Subcutaneous adipose tissue (tissue), 4 donors: ENCODE measurements around the gene ZCCHC8. TPM values are rescaled to one million over a fixed set of nuclear protein-coding genes. Genes with fewer than 3 reads are reported as not detected.

Source experiments
- CTCF ChIP-seq: fragments of 450-650 bp; IDR thresholded peaks from one replicate; pipeline ENCODE4 v1.5.1; 2016; ENCODE audit warnings: low read depth, mild to moderate bottlenecking, control low read depth, antibody characterized with exemption, moderate library complexity
- small RNA-seq: library from RNA; depleted of rRNA; stranded (forward); fragments of <200 nt; gene quantifications from one replicate; pipeline ENCODE3, GENCODE V24; 2016
- total RNA-seq, 4 donors: library from RNA; depleted of rRNA; stranded (reverse); fragments of >200 nt; gene quantifications; one replicate each; pipeline ENCODE4 v1.1.0, GENCODE V29; 2016

The ZCCHC8 gene
- total RNA-seq, 4 donors from 2014 or later = 24.4 to 33.4 (median 28.9) TPM

- no peak for TF ChIP-seq CTCF
Observed at GRCh38 chr12:122435186-122435585, 65.5 kb downstream of the ZCCHC8 start.

GRCh38 chr12:122427403-122427802 lies 73.3 kb downstream of the ZCCHC8 start:
- no peak for TF ChIP-seq CTCF

GRCh38 chr12:122423258-122424165 lies 77.2 kb downstream of the ZCCHC8 start:
- TF ChIP-seq CTCF = no peak

- TF ChIP-seq CTCF = no peak
Observed at GRCh38 chr12:122422730-122423257, 77.9 kb downstream of the ZCCHC8 start.

GRCh38 chr12:122421821-122422729 lies 78.7 kb downstream of the ZCCHC8 start, which contains the start of gene CLIP1:
TSS of gene CLIP1 (minus strand) at chr12:122422669. CDS start at chr12:122380452, 42,217 bp downstream.
- TF ChIP-seq CTCF = no peak

Small RNA genes lying within 50 kb of the gene (small RNA-seq; reads per million reads assigned to genes)
- gene RF00411 = not detected

Other genes starting within 250 kb of the ZCCHC8 start
- 10 to 100 TPM; 13.0 to 18.6 (median 15.4) TPM for gene VPS33A, start 234.4 kb downstream of the ZCCHC8 start, total RNA-seq
- gene CLIP1, start 78.3 kb downstream of the ZCCHC8 start, total RNA-seq = 100 to 1,000 TPM in 3 of 4 donors, 10 to 100 TPM in 1; 86.7 to 103 (median 103) TPM
- gene RSRC2, start 26.0 kb upstream of the ZCCHC8 start, total RNA-seq = 100 to 1,000 TPM in 2 of 4 donors, 10 to 100 TPM in 2; 63.4 to 103 (median 98.6) TPM
- 10 to 100 TPM; 13.2 to 18.3 (median 15.0) TPM for gene KNTC1, start 26.3 kb upstream of the ZCCHC8 start, total RNA-seq
- gene HCAR2, start 202.4 kb upstream of the ZCCHC8 start, total RNA-seq = 10 to 100 TPM in 2 of 4 donors, 1 to 10 TPM in 2; 7.7 to 15.8 (median 10.9) TPM
- 1 to 10 TPM; 1.9 to 3.1 (median 2.4) TPM for gene HCAR3, start 215.9 kb upstream of the ZCCHC8 start, total RNA-seq
- 1 to 10 TPM; 4.0 to 7.7 (median 4.8) TPM for gene HCAR1, start 229.9 kb upstream of the ZCCHC8 start, total RNA-seq